Panc1 (cell line): ENCODE measurements around the gene ALG1. TPM values are rescaled to one million over a fixed set of nuclear protein-coding genes. Genes with fewer than 3 reads are reported as not detected.

ENCODE experiments used
- ATAC-seq: fragments of 200-7000 bp; cut with Tn5 transposase; 2 replicates; pipeline ENCODE4 v1.9.1; 2020; ENCODE audit warnings: mild to moderate bottlenecking, moderate library complexity
- BruUV-seq: library from RNA; stranded (reverse); fragments of 400-500 nt; replicated peaks from 2 replicates; lab custom pipeline; 2021; lab: Mats Ljungman, UMichigan
- CTCF ChIA-PET: fragments of 300-600 bp; sonication (Branson Sonifier 250); formaldehyde crosslinking; loops from one replicate; lab custom pipeline; 2022; ENCODE audit warnings: antibody characterized with exemption; lab: Charles Lee
- POLR2A ChIA-PET: fragments of 300-600 bp; sonication (Branson Sonifier 250); formaldehyde crosslinking; loops from one replicate; lab custom pipeline; 2022; ENCODE audit warnings: antibody characterized with exemption; lab: Charles Lee
- DNase-seq: peaks from one replicate; pipeline ENCODE4 v3.0.0-alpha.2; 2010; ENCODE audit warnings: low read depth, low spot score
- H3K27ac ChIP-seq: 2 replicates; pipeline ENCODE4 v1.5.1; 2011; ENCODE audit warnings: mild to moderate bottlenecking, low read length, inconsistent platforms
- H3K27me3 ChIP-seq: fragments of 200-500 bp; sonication (Bioruptor generic); 2 replicates; pipeline ENCODE4 v1.6.0; 2014; ENCODE audit warnings: low read length, inconsistent platforms; ENCODE audit not compliant: control insufficient read depth, insufficient read depth
- H3K36me3 ChIP-seq: fragments of 200-500 bp; sonication (Bioruptor generic); 2 replicates; pipeline ENCODE4 v1.5.1; 2014; ENCODE audit warnings: inconsistent platforms, mild to moderate bottlenecking, low read length, moderate library complexity; ENCODE audit not compliant: control insufficient read depth, insufficient read depth
- H3K4me1 ChIP-seq: 2 replicates; pipeline ENCODE4 v1.5.1; 2011; ENCODE audit warnings: inconsistent platforms, mild to moderate bottlenecking, low read length, moderate library complexity; ENCODE audit not compliant: control insufficient read depth, insufficient read depth
- H3K4me3 ChIP-seq, 2 experiments: 2 replicates each; pipeline ENCODE4 v1.5.1; 2011 to 2012; ENCODE audit warnings: low read depth in 2 of 2, low read length in 2 of 2, mild to moderate bottlenecking in 2 of 2, inconsistent platforms in 1 of 2, moderate library complexity in 1 of 2
- H3K9me3 ChIP-seq: fragments of 200-500 bp; sonication (Bioruptor generic); 2 replicates; pipeline ENCODE4 v1.5.1; 2014; ENCODE audit warnings: low read depth, mild to moderate bottlenecking, inconsistent platforms, low read length, moderate library complexity; ENCODE audit not compliant: control insufficient read depth, insufficient read depth
- CTCF ChIP-seq: fragments of 450-650 bp; IDR thresholded peaks from 2 replicates; pipeline ENCODE4 v1.5.1; 2017; ENCODE audit warnings: mild to moderate bottlenecking
- POLR2AphosphoS5 ChIP-seq: IDR thresholded peaks from 2 replicates; pipeline ENCODE4 v1.6.1; 2012; ENCODE audit warnings: mild to moderate bottlenecking, low read depth, low read length, moderate library complexity
- REST ChIP-seq, 2 experiments: IDR thresholded peaks; 2 replicates each; pipeline ENCODE4 v1.6.1; 2011 to 2012; ENCODE audit warnings: low read depth in 2 of 2, control low read depth in 1 of 2, low read length in 1 of 2, mild to moderate bottlenecking in 1 of 2, moderate library complexity in 1 of 2; ENCODE audit not compliant: insufficient read depth in 1 of 2
- SIN3A ChIP-seq: IDR thresholded peaks from 2 replicates; pipeline ENCODE4 v1.6.1; 2012; ENCODE audit warnings: low read depth, mild to moderate bottlenecking, low read length, moderate library complexity, borderline replicate concordance; ENCODE audit not compliant: insufficient read depth
- TCF7L2 ChIP-seq: IDR thresholded peaks from 2 replicates; pipeline ENCODE4 v1.6.1; 2011; ENCODE audit warnings: mild to moderate bottlenecking, low read depth, low read length, inconsistent platforms
- in situ Hi-C: cut with HindIII; loops from 2 replicates; pipeline ENCODE4 v1.10.0; 2016; ENCODE audit warnings: low sequenced_read_pairs, low pct_unique_long_range_greater_than_20kb
- intact Hi-C: fragments of 100-400 bp; cut with micrococcal nuclease; formaldehyde crosslinking; loops from one replicate; pipeline ENCODE4 v1.10.0; 2022; ENCODE audit not compliant: unreplicated experiment
- total RNA-seq: library from RNA; stranded (reverse); gene quantifications from one replicate; pipeline ENCODE4 v1.2.1, GENCODE V29; 2021; ENCODE audit not compliant: unreplicated experiment

Gene ALG1
- total RNA-seq, 1 experiment from 2014 or later, result 46.6 TPM

GRCh38 chr16:5046914-5047313, 24.7 kb upstream of the ALG1 start:
- DNase-seq (no peak), ATAC-seq (no peak)
- H3K27me3 ChIP-seq, result peaks cover 13% of the 10 kb centered on the region
- TF ChIP-seq TCF7L2 (no peak), SIN3A (no peak), CTCF (no peak), REST (IDR thresholded peaks at IDR 0.05; ENCODE audit: insufficient read depth in 1 of 2, low read depth in 2 of 2, low read length in 1 of 2) (no peak), POLR2AphosphoS5 (no peak)
- in situ Hi-C loops, result no loop called here
- intact Hi-C loops, result no loop called here
- H3K9me3 ChIP-seq, result no peaks in the 10 kb centered on the region
- no TSS peak for BruUV-seq
- H3K36me3 ChIP-seq, result no peaks in the 10 kb centered on the region
- no peak overlapping the region for H3K4me3 ChIP-seq
- POLR2A ChIA-PET, result no interaction called here
- no peaks in the 10 kb centered on the region for H3K4me1 ChIP-seq
- no peak overlapping the region for H3K27ac ChIP-seq
- CTCF ChIA-PET, result no interaction called here

- in situ Hi-C loops (no loop called here), intact Hi-C loops (no loop called here)
- ChIA-PET POLR2A (no interaction called here), CTCF (interaction anchor here (0.5 kb wide), 1 partner anchor 16 kb away, joined by 4 read pairs; no protein-coding TSS in a partner anchor)
- H3K4me3 ChIP-seq, result no peak overlapping the region
- no peaks in the 10 kb centered on the region for H3K4me1 ChIP-seq
- no peaks in the 10 kb centered on the region for H3K36me3 ChIP-seq
- no TSS peak for BruUV-seq
- no peak overlapping the region for H3K27ac ChIP-seq
- H3K9me3 ChIP-seq, result no peaks in the 10 kb centered on the region
- ATAC-seq, result no peak
- peaks cover 6% of the 10 kb centered on the region for H3K27me3 ChIP-seq
- no peak for DNase-seq
- TF ChIP-seq SIN3A (no peak), CTCF (no peak), REST (IDR thresholded peaks at IDR 0.05; ENCODE audit: insufficient read depth in 1 of 2, low read depth in 2 of 2, low read length in 1 of 2) (no peak), TCF7L2 (no peak), POLR2AphosphoS5 (no peak)
Measured at GRCh38 chr16:5054876-5055865, 16.5 kb upstream of the ALG1 start.
